ENCODE data around the gene TTC24. TPM values are rescaled to one million over a fixed set of nuclear protein-coding genes. Genes with fewer than 3 reads are reported as not detected.
"Not testable (repeated sequence)": the region's sequence is repeated elsewhere in the genome, so short reads cannot be mapped to it uniquely, and the experiment has no call there.

Gene TTC24
- total RNA-seq, 1 donor from 2014 or later = 19.6 TPM

DNA sequence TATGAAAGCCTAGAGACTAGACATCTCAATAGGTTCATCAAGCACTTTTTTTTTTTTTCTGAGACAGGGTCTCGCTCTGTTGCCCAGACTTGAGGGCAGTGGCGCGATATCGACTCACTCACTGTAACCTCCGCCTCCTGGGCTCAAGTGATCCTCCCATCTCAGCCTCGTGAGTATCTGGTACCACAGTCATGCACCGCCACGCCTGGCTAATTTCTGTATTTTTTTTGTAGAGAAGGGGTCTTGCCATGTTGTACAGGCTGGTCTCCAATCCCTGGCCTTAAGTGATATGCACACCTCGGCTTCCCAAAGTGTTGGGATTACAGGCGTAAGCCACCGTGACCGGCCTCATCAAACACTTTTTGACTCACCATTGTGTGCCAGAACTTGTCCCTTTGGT, 22.4 kb downstream of the TTC24 start:
- POLR2A ChIA-PET = interaction anchor here (0.6 to 3.3 kb wide), 10 partner anchors 10 to 145 kb away, joined by 3 to 32 read pairs (median 8); partner anchors contain the start of genes MEF2D and NAXE
- peak; percentile 45 for ATAC-seq (ENCODE audit: low read depth)
- CTCF ChIA-PET = interaction anchor here (0.6 to 1.0 kb wide), 3 partner anchors 26 to 216 kb away, joined by 3 read pairs; no protein-coding TSS in a partner anchor

GRCh38 chr1:156602557-156602993, 23.1 kb downstream of the TTC24 start:
- H3K4me3 Mint-ChIP-seq = peak overlapping the region; percentile 42
- POLR2A ChIA-PET = interaction anchor here (0.6 to 3.3 kb wide), 5 partner anchors 11 to 145 kb away, joined by 3 to 32 read pairs (median 12); partner anchors contain the start of genes MEF2D and NAXE
- intact Hi-C loops (cut with micrococcal nuclease) = no loop called here

More for the DNA sequence above, 22.4 kb downstream of the TTC24 start:
- H3K27ac Mint-ChIP-seq = peak overlapping the region; percentile 99
- H3K4me3 Mint-ChIP-seq = peak overlapping the region; percentile 99
- H3K4me1 Mint-ChIP-seq = peaks cover 44% of the 10 kb centered on the region
- no peak for TF ChIP-seq CTCF (IDR thresholded peaks at IDR 0.05)
- H3K9me3 Mint-ChIP-seq = no peaks in the 10 kb centered on the region
- DNase-seq = no peak
- intact Hi-C loops (cut with micrococcal nuclease) = loop anchor here (1.0 to 2.0 kb wide), 3 partner anchors 11 to 145 kb away; partner anchors contain the start of gene NAXE
- H3K36me3 Mint-ChIP-seq (ENCODE audit: low read depth) = peaks cover 33% of the 10 kb centered on the region
- H3K27me3 Mint-ChIP-seq = no peaks in the 10 kb centered on the region

DNA sequence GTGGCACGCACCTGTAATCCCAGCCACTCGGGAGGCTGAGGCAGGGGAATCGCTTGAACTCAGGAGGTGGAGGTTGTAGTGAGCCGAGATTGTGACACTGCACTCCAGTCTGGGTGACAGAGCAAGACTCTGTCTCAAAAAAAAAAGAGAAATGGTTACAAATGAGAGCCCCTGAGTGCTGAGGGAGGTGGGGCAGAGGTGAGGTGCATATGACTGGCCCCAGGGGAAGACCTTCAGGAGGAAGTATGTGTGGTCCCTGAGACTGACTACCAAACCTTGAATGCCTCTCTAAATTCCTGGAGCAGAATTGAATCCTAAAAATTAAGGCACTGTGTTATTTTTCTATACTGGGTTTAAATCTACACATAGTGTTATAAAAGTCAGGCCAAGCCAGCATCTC, 27.8 kb downstream of the TTC24 start:
- Mint-ChIP-seq H3K27ac (peak overlapping the region; percentile 63), H3K4me1 (peaks cover 30% of the 10 kb centered on the region), H3K4me3 (peak overlapping the region; percentile 19)
- ATAC-seq (ENCODE audit: low read depth) = peak; percentile 80
- DNase-seq; H3K36me3 Mint-ChIP-seq (ENCODE audit: low read depth); H3K27me3 Mint-ChIP-seq; H3K9me3 Mint-ChIP-seq: not testable (repeated sequence)
- CTCF ChIA-PET = interaction anchor here (1.2 to 2.1 kb wide), 8 partner anchors 17 to 221 kb away, joined by 5 to 47 read pairs (median 11); partner anchors contain the start of gene MEF2D
- intact Hi-C loops (cut with micrococcal nuclease) = loop anchor here (1.0 kb wide), 1 partner anchor 107 kb away; the partner anchor contains the start of gene MEF2D
- POLR2A ChIA-PET = interaction anchor here (1.2 to 2.1 kb wide), 4 partner anchors 13 to 127 kb away, joined by 5 to 22 read pairs (median 8); partner anchors contain the start of gene MEF2D

More at GRCh38 chr1:156602557-156602993, 23.1 kb downstream of the TTC24 start:
- Mint-ChIP-seq H3K9me3 (no peaks in the 10 kb centered on the region), H3K4me1 (peaks cover 51% of the 10 kb centered on the region), H3K27me3 (no peaks in the 10 kb centered on the region), H3K36me3 (ENCODE audit: low read depth) (peaks cover 27% of the 10 kb centered on the region), H3K27ac (peak overlapping the region; percentile 36)
- no peak for ATAC-seq (ENCODE audit: low read depth)
- CTCF ChIA-PET = interaction anchor here (0.5 to 1.5 kb wide), 3 partner anchors 12 to 216 kb away, joined by 3 to 4 read pairs (median 3); no protein-coding TSS in a partner anchor
- DNase-seq = no peak
- TF ChIP-seq CTCF (IDR thresholded peaks at IDR 0.05) = no peak

GRCh38 chr1:156608036-156608674, 28.6 kb downstream of the TTC24 start:
- Mint-ChIP-seq H3K9me3 (no peaks in the 10 kb centered on the region), H3K27ac (peak overlapping the region; percentile 73), H3K36me3 (ENCODE audit: low read depth) (no peaks in the 10 kb centered on the region), H3K4me3 (peak overlapping the region; percentile 55), H3K4me1 (peaks cover 27% of the 10 kb centered on the region), H3K27me3 (peaks cover 5% of the 10 kb centered on the region)
- intact Hi-C loops (cut with micrococcal nuclease) = loop anchor here (1.0 kb wide), 5 partner anchors 24 to 223 kb away; no protein-coding TSS in a partner anchor
- TF ChIP-seq CTCF (IDR thresholded peaks at IDR 0.05) = peak; percentile 45
- ChIA-PET CTCF (interaction anchor here (0.5 to 2.1 kb wide), 33 partner anchors 8 to 252 kb away, joined by 3 to 47 read pairs (median 4); partner anchors contain the start of genes IQGAP3, MEF2D and NAXE), POLR2A (interaction anchor here (0.7 to 2.1 kb wide), 8 partner anchors 14 to 395 kb away, joined by 3 to 22 read pairs (median 5); partner anchors contain the start of genes MEF2D and PMF1)
- ATAC-seq (ENCODE audit: low read depth) = peak; percentile 78
- DNase-seq = no peak

GRCh38 chr1:156608981-156609380, 29.5 kb downstream of the TTC24 start:
- ATAC-seq (ENCODE audit: low read depth) = peak; percentile 67
- H3K4me1 Mint-ChIP-seq = peaks cover 27% of the 10 kb centered on the region
- no peak for DNase-seq
- H3K9me3 Mint-ChIP-seq = no peaks in the 10 kb centered on the region
- peaks cover 7% of the 10 kb centered on the region for H3K27me3 Mint-ChIP-seq
- H3K36me3 Mint-ChIP-seq (ENCODE audit: low read depth) = no peaks in the 10 kb centered on the region
- no peak overlapping the region for H3K4me3 Mint-ChIP-seq
- H3K27ac Mint-ChIP-seq = no peak overlapping the region
- ChIA-PET POLR2A (interaction anchor here (0.6 to 2.1 kb wide), 5 partner anchors 8 to 223 kb away, joined by 3 to 22 read pairs (median 4); no protein-coding TSS in a partner anchor), CTCF (interaction anchor here (0.8 to 2.1 kb wide), 29 partner anchors 9 to 251 kb away, joined by 3 to 47 read pairs (median 4); partner anchors contain the start of gene IQGAP3)
- TF ChIP-seq CTCF (IDR thresholded peaks at IDR 0.05) = no peak
- intact Hi-C loops (cut with micrococcal nuclease) = loop anchor here (1.0 kb wide), 5 partner anchors 25 to 224 kb away; no protein-coding TSS in a partner anchor

- H3K4me3 Mint-ChIP-seq; H3K27ac Mint-ChIP-seq; intact Hi-C loops (cut with micrococcal nuclease); ATAC-seq (ENCODE audit: low read depth); H3K9me3 Mint-ChIP-seq; DNase-seq; POLR2A ChIA-PET; H3K36me3 Mint-ChIP-seq (ENCODE audit: low read depth): not testable (repeated sequence)
- CTCF ChIA-PET = interaction anchor here (0.7 to 1.2 kb wide), 3 partner anchors 14 to 225 kb away, joined by 3 to 5 read pairs (median 4); no protein-coding TSS in a partner anchor
- peaks cover 27% of the 10 kb centered on the region for H3K4me1 Mint-ChIP-seq
- H3K27me3 Mint-ChIP-seq = peaks cover 15% of the 10 kb centered on the region
Measured at GRCh38 chr1:156610072-156610471, 30.5 kb downstream of the TTC24 start.

All from activated B cell treated with CpG ODN at 0.5 μM for 24 hours (primary cell).